ENCODE results near the gene FGF5.

- TF ChIP-seq, protein P1, sequence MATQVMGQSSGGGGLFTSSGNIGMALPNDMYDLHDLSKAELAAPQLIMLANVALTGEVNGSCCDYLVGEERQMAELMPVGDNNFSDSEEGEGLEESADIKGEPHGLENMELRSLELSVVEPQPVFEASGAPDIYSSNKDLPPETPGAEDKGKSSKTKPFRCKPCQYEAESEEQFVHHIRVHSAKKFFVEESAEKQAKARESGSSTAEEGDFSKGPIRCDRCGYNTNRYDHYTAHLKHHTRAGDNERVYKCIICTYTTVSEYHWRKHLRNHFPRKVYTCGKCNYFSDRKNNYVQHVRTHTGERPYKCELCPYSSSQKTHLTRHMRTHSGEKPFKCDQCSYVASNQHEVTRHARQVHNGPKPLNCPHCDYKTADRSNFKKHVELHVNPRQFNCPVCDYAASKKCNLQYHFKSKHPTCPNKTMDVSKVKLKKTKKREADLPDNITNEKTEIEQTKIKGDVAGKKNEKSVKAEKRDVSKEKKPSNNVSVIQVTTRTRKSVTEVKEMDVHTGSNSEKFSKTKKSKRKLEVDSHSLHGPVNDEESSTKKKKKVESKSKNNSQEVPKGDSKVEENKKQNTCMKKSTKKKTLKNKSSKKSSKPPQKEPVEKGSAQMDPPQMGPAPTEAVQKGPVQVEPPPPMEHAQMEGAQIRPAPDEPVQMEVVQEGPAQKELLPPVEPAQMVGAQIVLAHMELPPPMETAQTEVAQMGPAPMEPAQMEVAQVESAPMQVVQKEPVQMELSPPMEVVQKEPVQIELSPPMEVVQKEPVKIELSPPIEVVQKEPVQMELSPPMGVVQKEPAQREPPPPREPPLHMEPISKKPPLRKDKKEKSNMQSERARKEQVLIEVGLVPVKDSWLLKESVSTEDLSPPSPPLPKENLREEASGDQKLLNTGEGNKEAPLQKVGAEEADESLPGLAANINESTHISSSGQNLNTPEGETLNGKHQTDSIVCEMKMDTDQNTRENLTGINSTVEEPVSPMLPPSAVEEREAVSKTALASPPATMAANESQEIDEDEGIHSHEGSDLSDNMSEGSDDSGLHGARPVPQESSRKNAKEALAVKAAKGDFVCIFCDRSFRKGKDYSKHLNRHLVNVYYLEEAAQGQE (IDR thresholded peaks at IDR 0.05; ENCODE audit: low read depth), result no peak
- TF ChIP-seq, protein P2, sequence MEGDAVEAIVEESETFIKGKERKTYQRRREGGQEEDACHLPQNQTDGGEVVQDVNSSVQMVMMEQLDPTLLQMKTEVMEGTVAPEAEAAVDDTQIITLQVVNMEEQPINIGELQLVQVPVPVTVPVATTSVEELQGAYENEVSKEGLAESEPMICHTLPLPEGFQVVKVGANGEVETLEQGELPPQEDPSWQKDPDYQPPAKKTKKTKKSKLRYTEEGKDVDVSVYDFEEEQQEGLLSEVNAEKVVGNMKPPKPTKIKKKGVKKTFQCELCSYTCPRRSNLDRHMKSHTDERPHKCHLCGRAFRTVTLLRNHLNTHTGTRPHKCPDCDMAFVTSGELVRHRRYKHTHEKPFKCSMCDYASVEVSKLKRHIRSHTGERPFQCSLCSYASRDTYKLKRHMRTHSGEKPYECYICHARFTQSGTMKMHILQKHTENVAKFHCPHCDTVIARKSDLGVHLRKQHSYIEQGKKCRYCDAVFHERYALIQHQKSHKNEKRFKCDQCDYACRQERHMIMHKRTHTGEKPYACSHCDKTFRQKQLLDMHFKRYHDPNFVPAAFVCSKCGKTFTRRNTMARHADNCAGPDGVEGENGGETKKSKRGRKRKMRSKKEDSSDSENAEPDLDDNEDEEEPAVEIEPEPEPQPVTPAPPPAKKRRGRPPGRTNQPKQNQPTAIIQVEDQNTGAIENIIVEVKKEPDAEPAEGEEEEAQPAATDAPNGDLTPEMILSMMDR (IDR thresholded peaks at IDR 0.05 in 2 of 3, conservative IDR thresholded peaks at IDR 0.05 in 1 of 3; ENCODE audit: borderline replicate concordance in 1 of 3, insufficient read depth in 1 of 3, low read depth in 2 of 3, low read length in 2 of 3), result no peak
- no peak for TF ChIP-seq POLR2AphosphoS5 (IDR thresholded peaks at IDR 0.05; ENCODE audit: low read depth, low read length)
- TF ChIP-seq YY1 (IDR thresholded peaks at IDR 0.05; ENCODE audit: extremely low read depth, insufficient replicate concordance, low read depth, low read length), result no peak
- no peak for TF ChIP-seq EZH2 (IDR thresholded peaks at IDR 0.05)
- TF ChIP-seq JUND (IDR thresholded peaks at IDR 0.05), result no peak
- TF ChIP-seq CBX3 (IDR thresholded peaks at IDR 0.05; ENCODE audit: low read depth), result no peak
- TF ChIP-seq TCF7L2 (IDR thresholded peaks at IDR 0.05; ENCODE audit: borderline replicate concordance, extremely low read depth, insufficient read depth, insufficient read length), result no peak
- TF ChIP-seq EGR1 (IDR thresholded peaks at IDR 0.05; ENCODE audit: low read depth), result no peak
- TF ChIP-seq SP1 (IDR thresholded peaks at IDR 0.05; ENCODE audit: low read depth), result no peak
- TF ChIP-seq CEBPB (IDR thresholded peaks at IDR 0.05; ENCODE audit: low read depth), result no peak
Measured at GRCh38 chr4:80324171-80324570, 57.7 kb downstream of the FGF5 start.
